MCF 10A (cell line): ENCODE data around the gene HSD17B11. TPM values are rescaled to one million over a fixed set of nuclear protein-coding genes. Genes with fewer than 3 reads are reported as not detected.
"Not testable (repeated sequence)": the region's sequence is repeated elsewhere in the genome, so short reads cannot be mapped to it uniquely, and the experiment has no call there.

ENCODE experiments used
- BruUV-seq: library from RNA; stranded (reverse); fragments of 400-500 nt; replicated peaks from 2 replicates; lab custom pipeline; 2021; lab: Mats Ljungman, UMichigan
- CTCF ChIA-PET: fragments of 300-600 bp; sonication (Branson Sonifier 250); formaldehyde crosslinking; extraction: SDS; loops from one replicate; lab custom pipeline; 2021; ENCODE audit warnings: antibody characterized with exemption, inconsistent platforms; lab: Yijun Ruan, JAX
- POLR2A ChIA-PET: fragments of 300-600, 350-650 bp; sonication (Branson Sonifier 250); formaldehyde crosslinking; extraction: SDS; loops from one replicate; lab custom pipeline; 2020; ENCODE audit warnings: antibody characterized with exemption, inconsistent platforms; lab: Yijun Ruan, JAX
- DNase-seq: peaks from one replicate; pipeline ENCODE4 v3.0.0-alpha.2; 2018; ENCODE audit not compliant: unreplicated experiment
- H3K27ac Mint-ChIP-seq: one replicate; pipeline ENCODE4 v1.8.0; 2022; ENCODE audit warnings: mild to moderate bottlenecking, low read depth, mixed read lengths; ENCODE audit not compliant: unreplicated experiment
- H3K27me3 Mint-ChIP-seq: one replicate; pipeline ENCODE4 v1.8.0; 2022; ENCODE audit warnings: mixed read lengths; ENCODE audit not compliant: insufficient read depth, unreplicated experiment
- H3K36me3 Mint-ChIP-seq: one replicate; pipeline ENCODE4 v1.8.0; 2022; ENCODE audit warnings: mild to moderate bottlenecking, moderate library complexity, mixed read lengths; ENCODE audit not compliant: insufficient read depth, unreplicated experiment
- H3K4me1 Mint-ChIP-seq: one replicate; pipeline ENCODE4 v1.8.0; 2022; ENCODE audit warnings: mixed read lengths; ENCODE audit not compliant: insufficient read depth, unreplicated experiment
- H3K4me3 Mint-ChIP-seq: one replicate; pipeline ENCODE4 v1.8.0; 2022; ENCODE audit warnings: mild to moderate bottlenecking, moderate library complexity, mixed read lengths; ENCODE audit not compliant: unreplicated experiment
- H3K9me3 Mint-ChIP-seq: one replicate; pipeline ENCODE4 v1.8.0; 2022; ENCODE audit warnings: mixed read lengths; ENCODE audit not compliant: unreplicated experiment
- intact Hi-C: fragments of 100-400 bp; cut with micrococcal nuclease; formaldehyde crosslinking; loops from 2 replicates; pipeline ENCODE4 v1.14.1; 2022
- total RNA-seq: library from RNA; stranded (reverse); gene quantifications from 2 replicates; pipeline ENCODE4 v1.2.3, GENCODE V29; 2022
- TF ChIP-seq, protein P1 (sequence below): fragments of 200-600 bp; IDR thresholded peaks from one replicate; pipeline ENCODE4 v1.8.0; 2022; ENCODE audit warnings: antibody characterized with exemption, mild to moderate bottlenecking; ENCODE audit not compliant: unreplicated experiment

Gene HSD17B11
- total RNA-seq, 1 experiment from 2014 or later: 4.3 TPM

DNA sequence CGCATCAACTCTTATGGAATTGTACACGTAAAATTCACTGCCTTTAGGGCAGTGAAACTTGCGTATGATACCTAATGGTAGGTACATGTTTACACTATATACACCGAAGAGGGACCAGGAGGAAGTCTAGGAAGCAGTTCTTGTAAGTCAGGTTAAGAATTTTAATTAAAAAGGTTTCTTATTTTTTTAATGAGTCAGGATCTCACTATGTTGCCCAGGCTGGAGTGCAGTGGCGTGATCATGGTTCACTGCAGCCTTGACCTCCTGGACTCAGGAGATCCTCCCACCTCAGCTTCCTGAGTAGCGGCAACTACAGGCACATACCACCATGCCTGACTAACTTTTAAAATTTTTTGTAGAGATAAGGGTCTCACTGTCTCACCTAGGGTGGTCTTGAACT lies 38.0 kb upstream of the HSD17B11 start:
- intact Hi-C loops: no loop called here
- POLR2A ChIA-PET: no interaction called here
- H3K4me3 Mint-ChIP-seq: no peak overlapping the region
- H3K36me3 Mint-ChIP-seq: no peaks in the 10 kb centered on the region
- no peaks in the 10 kb centered on the region for H3K27me3 Mint-ChIP-seq
- CTCF ChIA-PET: interaction anchor here (0.9 kb wide), 1 partner anchor 845 kb away, joined by 3 read pairs; no protein-coding TSS in a partner anchor
- BruUV-seq: no TSS peak
- no peaks in the 10 kb centered on the region for H3K9me3 Mint-ChIP-seq
- TF ChIP-seq, protein P1, sequence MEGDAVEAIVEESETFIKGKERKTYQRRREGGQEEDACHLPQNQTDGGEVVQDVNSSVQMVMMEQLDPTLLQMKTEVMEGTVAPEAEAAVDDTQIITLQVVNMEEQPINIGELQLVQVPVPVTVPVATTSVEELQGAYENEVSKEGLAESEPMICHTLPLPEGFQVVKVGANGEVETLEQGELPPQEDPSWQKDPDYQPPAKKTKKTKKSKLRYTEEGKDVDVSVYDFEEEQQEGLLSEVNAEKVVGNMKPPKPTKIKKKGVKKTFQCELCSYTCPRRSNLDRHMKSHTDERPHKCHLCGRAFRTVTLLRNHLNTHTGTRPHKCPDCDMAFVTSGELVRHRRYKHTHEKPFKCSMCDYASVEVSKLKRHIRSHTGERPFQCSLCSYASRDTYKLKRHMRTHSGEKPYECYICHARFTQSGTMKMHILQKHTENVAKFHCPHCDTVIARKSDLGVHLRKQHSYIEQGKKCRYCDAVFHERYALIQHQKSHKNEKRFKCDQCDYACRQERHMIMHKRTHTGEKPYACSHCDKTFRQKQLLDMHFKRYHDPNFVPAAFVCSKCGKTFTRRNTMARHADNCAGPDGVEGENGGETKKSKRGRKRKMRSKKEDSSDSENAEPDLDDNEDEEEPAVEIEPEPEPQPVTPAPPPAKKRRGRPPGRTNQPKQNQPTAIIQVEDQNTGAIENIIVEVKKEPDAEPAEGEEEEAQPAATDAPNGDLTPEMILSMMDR: no peak
- no peaks in the 10 kb centered on the region for H3K4me1 Mint-ChIP-seq
- no peak overlapping the region for H3K27ac Mint-ChIP-seq
- no peak for DNase-seq

DNA sequence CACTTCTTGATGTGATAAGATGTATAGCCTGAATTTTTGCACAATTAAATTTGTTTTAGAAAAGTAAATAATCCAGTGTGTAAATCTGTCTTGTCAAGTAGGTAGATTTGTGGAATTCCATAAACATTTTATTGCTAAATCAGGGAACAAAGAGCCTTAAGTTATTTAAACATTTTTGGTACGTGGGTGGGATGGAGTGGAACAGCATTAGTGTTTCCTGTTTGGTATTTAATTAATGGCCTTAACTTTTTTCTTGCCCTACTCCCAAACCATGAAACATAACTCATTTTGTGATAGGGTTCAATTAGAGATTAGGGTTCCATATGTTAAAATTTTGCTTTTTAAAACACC lies 36.5 kb upstream of the HSD17B11 start:
- no peaks in the 10 kb centered on the region for H3K9me3 Mint-ChIP-seq
- no peak overlapping the region for H3K27ac Mint-ChIP-seq
- BruUV-seq: no TSS peak
- CTCF ChIA-PET: interaction anchor here (0.7 kb wide), 1 partner anchor 436 kb away, joined by 3 read pairs; no protein-coding TSS in a partner anchor
- H3K27me3 Mint-ChIP-seq: no peaks in the 10 kb centered on the region
- POLR2A ChIA-PET: interaction anchor here (0.6 kb wide), 1 partner anchor 15 kb away, joined by 4 read pairs; no protein-coding TSS in a partner anchor
- peaks cover 1% of the 10 kb centered on the region for H3K36me3 Mint-ChIP-seq
- DNase-seq: no peak
- TF ChIP-seq, protein P1: no peak
- no peak overlapping the region for H3K4me3 Mint-ChIP-seq
- intact Hi-C loops: no loop called here
- H3K4me1 Mint-ChIP-seq: peaks cover under 1% of the 10 kb centered on the region

DNA sequence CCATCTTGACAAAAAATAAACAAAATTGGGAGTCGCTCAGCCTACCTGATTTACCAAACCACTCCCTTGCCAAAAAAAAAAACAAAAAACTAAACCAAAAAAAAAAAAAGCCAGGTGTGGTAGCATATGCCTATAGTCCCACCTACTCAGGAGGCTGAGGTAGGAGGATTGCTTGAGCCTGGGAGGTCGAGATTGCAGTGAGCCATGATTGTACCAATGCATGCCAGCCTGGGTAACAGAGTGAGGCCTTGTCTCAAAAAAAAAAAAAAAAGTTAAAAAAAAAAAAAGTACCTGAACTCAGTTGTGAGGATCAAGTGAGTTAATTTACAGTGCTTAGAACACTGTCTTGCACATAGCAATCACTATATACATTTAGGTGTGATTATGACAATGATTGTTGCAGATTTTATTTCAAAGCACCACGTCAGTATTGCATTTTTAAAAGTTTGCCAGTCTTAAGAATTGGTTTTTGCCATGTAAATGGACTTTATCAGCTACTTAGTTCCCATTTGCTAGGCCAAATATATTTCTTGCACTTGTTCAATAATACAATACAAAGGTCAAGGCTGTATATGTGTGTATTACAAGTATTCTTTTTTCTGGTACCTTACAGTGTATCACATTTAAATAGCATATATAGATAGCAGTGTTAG lies 36.0 kb upstream of the HSD17B11 start:
- Mint-ChIP-seq H3K4me3 (no peak overlapping the region), H3K27me3 (no peaks in the 10 kb centered on the region), H3K27ac (no peak overlapping the region), H3K4me1 (peaks cover 6% of the 10 kb centered on the region), H3K36me3 (peaks cover 6% of the 10 kb centered on the region), H3K9me3 (no peaks in the 10 kb centered on the region)
- no TSS peak for BruUV-seq
- no peak for DNase-seq
- ChIA-PET POLR2A (interaction anchor here (0.6 kb wide), 1 partner anchor 15 kb away, joined by 4 read pairs; no protein-coding TSS in a partner anchor), CTCF (interaction anchor here (0.7 kb wide), 1 partner anchor 436 kb away, joined by 3 read pairs; no protein-coding TSS in a partner anchor)
- TF ChIP-seq, protein P1: no peak
- intact Hi-C loops: no loop called here

DNA sequence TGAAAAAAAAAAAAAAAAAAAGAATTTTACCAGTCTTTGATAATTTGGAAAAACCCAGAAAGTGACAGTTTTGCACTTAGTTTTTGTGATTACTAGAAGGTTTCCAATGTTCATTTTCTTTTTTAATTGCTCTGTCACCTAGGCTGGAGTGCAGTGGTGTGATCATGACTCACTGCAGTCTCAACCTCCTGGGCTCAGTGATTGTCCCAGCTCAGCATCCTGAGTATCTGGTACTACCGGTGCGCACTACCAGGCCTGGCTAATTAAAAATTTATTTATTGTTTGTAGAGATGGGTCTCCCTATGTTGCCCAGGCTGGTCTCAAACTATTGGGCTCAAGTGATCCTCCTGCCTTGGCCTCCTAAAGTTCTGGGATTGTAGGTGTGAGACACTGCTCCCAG lies 34.7 kb upstream of the HSD17B11 start:
- no peak overlapping the region for H3K4me3 Mint-ChIP-seq
- ChIA-PET POLR2A (interaction anchor here (0.6 to 1.2 kb wide), 6 partner anchors 10 to 132 kb away, joined by 3 to 8 read pairs (median 4); partner anchors contain the start of gene HSD17B11), CTCF (no interaction called here)
- BruUV-seq: no TSS peak
- H3K9me3 Mint-ChIP-seq: no peaks in the 10 kb centered on the region
- intact Hi-C loops: loop anchor here (1.0 kb wide), 1 partner anchor 50 kb away; no protein-coding TSS in a partner anchor
- TF ChIP-seq, protein P1: no peak
- H3K36me3 Mint-ChIP-seq: peaks cover 7% of the 10 kb centered on the region
- H3K4me1 Mint-ChIP-seq: peaks cover 9% of the 10 kb centered on the region
- no peak overlapping the region for H3K27ac Mint-ChIP-seq
- no peak for DNase-seq
- no peaks in the 10 kb centered on the region for H3K27me3 Mint-ChIP-seq

DNA sequence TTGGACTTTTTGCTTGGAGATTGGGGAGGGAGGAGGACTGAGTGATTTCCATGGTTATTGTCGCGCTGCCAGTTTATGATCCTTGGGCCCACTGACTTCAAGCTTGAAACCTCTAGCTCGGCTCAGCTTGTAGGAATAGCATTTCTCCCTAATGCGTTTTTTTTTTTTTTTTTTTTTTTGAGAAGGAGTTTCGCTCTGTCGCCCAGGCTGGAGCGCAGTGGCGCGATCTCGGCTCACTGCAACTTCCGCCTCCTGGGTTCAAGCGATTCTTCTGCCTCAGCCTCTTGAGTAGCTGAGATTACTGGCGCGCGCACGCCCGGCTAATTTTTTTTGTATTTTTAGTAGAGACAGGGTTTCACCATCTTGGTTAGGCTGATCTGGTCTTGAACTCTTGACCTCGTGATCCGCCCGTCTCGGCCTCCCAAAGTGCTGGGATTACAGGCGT lies 33.1 kb upstream of the HSD17B11 start:
- intact Hi-C loops: loop anchor here (5.0 kb wide), 1 partner anchor 67 kb away; no protein-coding TSS in a partner anchor
- ChIA-PET CTCF (interaction anchor here (0.7 to 1.7 kb wide), 5 partner anchors 12 to 571 kb away, joined by 3 to 7 read pairs (median 6); no protein-coding TSS in a partner anchor), POLR2A (interaction anchor here (1.5 to 3.5 kb wide), 2 partner anchors 10 to 34 kb away, joined by 4 to 54 read pairs; partner anchors contain the start of gene HSD17B11)
- H3K36me3 Mint-ChIP-seq, H3K9me3 Mint-ChIP-seq, BruUV-seq, H3K27me3 Mint-ChIP-seq, DNase-seq, H3K4me1 Mint-ChIP-seq: not testable (repeated sequence)
- Mint-ChIP-seq H3K4me3 (peak overlapping the region; percentile 98), H3K27ac (peak overlapping the region; percentile 100)
